GM21786 (cell line): ENCODE data around the gene NXF1.

Experiments
- ATAC-seq: cut with Tn5 transposase; IDR thresholded peaks from one replicate; pipeline ENCODE4 v1.9.1; 2021; ENCODE audit not compliant: unreplicated experiment

Gene NXF1

GRCh38 chr11:62747475-62748160 lies 57.6 kb downstream of the NXF1 start:
- ATAC-seq = no peak
